Suprapubic skin (tissue), 4 donors: ENCODE results near the gene EIF4E3. TPM values are rescaled to one million over a fixed set of nuclear protein-coding genes. Genes with fewer than 3 reads are reported as not detected.

ENCODE experiments used
- DNase-seq, 2 donors: peaks; one replicate each; pipeline ENCODE4 v3.0.0-alpha.2; 2019; ENCODE audit warnings: low spot score in 2 of 2
- H3K27ac ChIP-seq: fragments of 200-600 bp; sonication (generic); one replicate; pipeline ENCODE4 v1.5.1; 2019
- H3K27me3 ChIP-seq: fragments of 200-600 bp; sonication (generic); one replicate; pipeline ENCODE4 v1.5.1; 2019
- H3K36me3 ChIP-seq: fragments of 200-600 bp; sonication (generic); one replicate; pipeline ENCODE4 v1.5.1; 2019
- H3K4me1 ChIP-seq: fragments of 200-600 bp; sonication (generic); one replicate; pipeline ENCODE4 v1.5.1; 2019
- H3K4me3 ChIP-seq: fragments of 200-600 bp; sonication (generic); one replicate; pipeline ENCODE4 v1.5.1; 2019; ENCODE audit warnings: mild to moderate bottlenecking
- H3K9me3 ChIP-seq: fragments of 200-600 bp; sonication (generic); one replicate; pipeline ENCODE4 v1.5.1; 2019
- EP300 ChIP-seq: sonication (generic); formaldehyde crosslinking; IDR thresholded peaks from one replicate; pipeline ENCODE4 v1.6.1; 2017; ENCODE audit warnings: antibody characterized with exemption
- POLR2A ChIP-seq, 2 donors: fragments of 450-650 bp; IDR thresholded peaks; one replicate each; pipeline ENCODE4 v1.6.1; 2017; ENCODE audit warnings: antibody characterized with exemption in 2 of 2, mild to moderate bottlenecking in 2 of 2, moderate library complexity in 2 of 2
- POLR2AphosphoS5 ChIP-seq, 3 donors: sonication (generic); formaldehyde crosslinking; IDR thresholded peaks; one replicate each; pipeline ENCODE4 v1.6.1; 2017; ENCODE audit warnings: antibody characterized with exemption in 3 of 3
- WGBS: methylation state at CpG from one replicate; pipeline ENCODE4 v1.1.5; 2018; 5-methylcytosine and 5-hydroxymethylcytosine counted together
- total RNA-seq, 4 donors: library from RNA; depleted of rRNA; stranded (reverse); fragments of >200 nt; gene quantifications; one replicate each; pipeline ENCODE4 v1.1.0, GENCODE V29; 2016
- TF ChIP-seq, protein P1 (sequence below), 2 donors: fragments of 200-600 bp in 1 of 2; fragments of 450-650 bp in 1 of 2; sonication (generic) in 1 of 2; IDR thresholded peaks; one replicate each; pipeline ENCODE4 v1.5.1; 2016 to 2019; ENCODE audit warnings: antibody characterized with exemption in 2 of 2, mild to moderate bottlenecking in 1 of 2, moderate library complexity in 1 of 2

The EIF4E3 gene
- total RNA-seq, 4 donors from 2014 or later = 12.7 to 23.5 (median 16.0) TPM

DNA sequence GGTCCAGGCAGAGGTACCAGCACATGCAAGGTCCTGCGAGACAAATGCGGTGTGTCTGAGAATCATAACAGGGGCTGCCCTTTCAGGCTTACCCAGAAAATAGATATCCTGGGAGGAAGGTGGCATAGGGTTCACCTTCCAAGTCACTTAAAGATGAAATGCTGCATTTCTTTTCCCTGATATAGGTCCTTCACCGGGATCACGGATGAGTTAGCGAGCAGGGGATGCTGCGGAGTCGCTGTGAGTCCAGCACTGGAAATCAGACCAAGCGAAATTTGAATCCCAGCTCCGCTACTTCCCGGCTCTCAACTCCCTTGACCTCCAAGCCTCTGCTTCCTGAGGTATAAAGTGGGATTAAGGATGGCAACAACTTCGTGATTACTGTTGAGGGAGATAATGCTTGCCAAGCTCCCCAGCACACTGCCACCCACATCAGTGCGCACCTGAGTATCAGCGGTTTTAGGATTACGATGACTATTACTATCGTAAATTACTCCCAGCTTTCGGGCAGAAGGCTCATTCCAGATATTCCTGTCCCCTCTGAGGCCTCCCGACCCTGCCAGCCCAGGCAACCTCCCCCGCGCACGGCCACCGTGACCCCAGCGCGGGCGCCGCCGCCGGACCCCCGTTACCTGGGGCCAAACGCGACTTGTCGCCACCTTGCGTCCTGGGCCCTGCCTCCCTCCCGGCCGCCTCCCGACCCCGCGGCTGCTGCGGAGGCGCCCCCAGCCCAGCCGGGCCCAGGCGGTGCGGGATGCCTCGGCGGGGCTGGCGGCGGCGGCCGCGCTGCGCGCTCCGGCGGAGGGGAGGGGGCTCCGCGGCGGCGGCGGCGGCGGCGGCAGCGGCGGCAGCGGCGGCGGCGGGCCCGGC is 27.9 kb upstream of the EIF4E3 start:
- H3K27me3 ChIP-seq = peaks cover 32% of the 10 kb centered on the region
- TF ChIP-seq, protein P1, sequence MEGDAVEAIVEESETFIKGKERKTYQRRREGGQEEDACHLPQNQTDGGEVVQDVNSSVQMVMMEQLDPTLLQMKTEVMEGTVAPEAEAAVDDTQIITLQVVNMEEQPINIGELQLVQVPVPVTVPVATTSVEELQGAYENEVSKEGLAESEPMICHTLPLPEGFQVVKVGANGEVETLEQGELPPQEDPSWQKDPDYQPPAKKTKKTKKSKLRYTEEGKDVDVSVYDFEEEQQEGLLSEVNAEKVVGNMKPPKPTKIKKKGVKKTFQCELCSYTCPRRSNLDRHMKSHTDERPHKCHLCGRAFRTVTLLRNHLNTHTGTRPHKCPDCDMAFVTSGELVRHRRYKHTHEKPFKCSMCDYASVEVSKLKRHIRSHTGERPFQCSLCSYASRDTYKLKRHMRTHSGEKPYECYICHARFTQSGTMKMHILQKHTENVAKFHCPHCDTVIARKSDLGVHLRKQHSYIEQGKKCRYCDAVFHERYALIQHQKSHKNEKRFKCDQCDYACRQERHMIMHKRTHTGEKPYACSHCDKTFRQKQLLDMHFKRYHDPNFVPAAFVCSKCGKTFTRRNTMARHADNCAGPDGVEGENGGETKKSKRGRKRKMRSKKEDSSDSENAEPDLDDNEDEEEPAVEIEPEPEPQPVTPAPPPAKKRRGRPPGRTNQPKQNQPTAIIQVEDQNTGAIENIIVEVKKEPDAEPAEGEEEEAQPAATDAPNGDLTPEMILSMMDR (IDR thresholded peaks at IDR 0.05) = no peak
- TF ChIP-seq POLR2AphosphoS5 (IDR thresholded peaks at IDR 0.05) = no peak
- no peak for TF ChIP-seq EP300
- H3K4me3 ChIP-seq = peak overlapping the region; percentile 59
- no peak overlapping the region for H3K27ac ChIP-seq
- DNase-seq = no peak
- WGBS = 33% methylated on average over 32 of the region's 68 CpGs
- H3K36me3 ChIP-seq = no peaks in the 10 kb centered on the region
- peaks cover 12% of the 10 kb centered on the region for H3K4me1 ChIP-seq
- H3K9me3 ChIP-seq = no peaks in the 10 kb centered on the region

DNA sequence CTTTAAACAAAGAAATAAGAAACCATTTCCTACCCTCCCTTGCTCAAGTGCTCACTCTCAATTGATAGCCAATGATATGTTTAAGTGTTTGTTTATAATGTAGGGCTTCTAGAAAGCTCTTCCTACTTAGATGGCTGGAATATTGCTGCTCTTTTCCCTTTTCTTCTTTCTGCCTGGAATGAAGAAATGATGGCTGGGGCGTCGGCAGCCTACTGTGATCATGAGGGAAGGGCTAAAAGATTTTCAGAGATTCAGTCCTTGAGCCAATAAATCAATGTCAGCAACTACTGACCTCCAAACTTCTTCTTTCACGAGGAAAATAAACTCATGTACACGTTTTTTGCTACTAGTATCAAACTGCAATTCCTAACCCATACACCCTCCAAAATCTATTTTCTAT is 26.4 kb upstream of the EIF4E3 start:
- Histone ChIP-seq H3K4me1 (peaks cover 12% of the 10 kb centered on the region), H3K4me3 (no peak overlapping the region), H3K27ac (no peak overlapping the region), H3K36me3 (no peaks in the 10 kb centered on the region), H3K9me3 (no peaks in the 10 kb centered on the region), H3K27me3 (peaks cover 27% of the 10 kb centered on the region)
- TF ChIP-seq EP300 (no peak), POLR2A (IDR thresholded peaks at IDR 0.05) (no peak), POLR2AphosphoS5 (IDR thresholded peaks at IDR 0.05) (no peak)
- TF ChIP-seq, protein P1 (IDR thresholded peaks at IDR 0.05) = no peak
- DNase-seq = no peak
- 90% methylated on average over 4 of the region's 4 CpGs for WGBS

DNA sequence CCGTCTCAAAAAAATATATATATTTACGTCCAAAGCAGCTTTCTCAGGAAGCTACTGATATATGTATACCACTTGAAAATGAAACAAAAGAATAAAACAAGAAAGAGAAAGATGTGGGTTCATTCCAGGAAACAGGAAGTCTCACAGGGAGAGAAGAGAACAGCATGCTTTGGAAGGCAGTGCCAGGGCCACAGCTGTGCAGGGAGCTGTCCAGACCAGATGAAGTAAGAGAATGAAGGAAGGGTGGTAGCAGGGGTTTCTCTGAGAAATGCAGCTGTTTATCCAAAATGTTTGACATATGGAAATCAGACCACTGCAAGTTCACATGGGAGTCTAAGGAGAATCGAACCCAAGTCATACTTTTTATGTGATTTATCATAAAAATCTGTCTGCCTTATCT is 19.5 kb upstream of the EIF4E3 start:
- TF ChIP-seq EP300 = no peak
- no peak for TF ChIP-seq POLR2AphosphoS5 (IDR thresholded peaks at IDR 0.05)
- TF ChIP-seq POLR2A (IDR thresholded peaks at IDR 0.05) = no peak
- no peak overlapping the region for H3K27ac ChIP-seq
- no peaks in the 10 kb centered on the region for H3K4me1 ChIP-seq
- no peaks in the 10 kb centered on the region for H3K36me3 ChIP-seq
- H3K27me3 ChIP-seq = no peaks in the 10 kb centered on the region
- H3K4me3 ChIP-seq = no peak overlapping the region
- DNase-seq = no peak
- H3K9me3 ChIP-seq = peaks cover 19% of the 10 kb centered on the region
- WGBS = 82% methylated on average over 3 of the region's 3 CpGs

DNA sequence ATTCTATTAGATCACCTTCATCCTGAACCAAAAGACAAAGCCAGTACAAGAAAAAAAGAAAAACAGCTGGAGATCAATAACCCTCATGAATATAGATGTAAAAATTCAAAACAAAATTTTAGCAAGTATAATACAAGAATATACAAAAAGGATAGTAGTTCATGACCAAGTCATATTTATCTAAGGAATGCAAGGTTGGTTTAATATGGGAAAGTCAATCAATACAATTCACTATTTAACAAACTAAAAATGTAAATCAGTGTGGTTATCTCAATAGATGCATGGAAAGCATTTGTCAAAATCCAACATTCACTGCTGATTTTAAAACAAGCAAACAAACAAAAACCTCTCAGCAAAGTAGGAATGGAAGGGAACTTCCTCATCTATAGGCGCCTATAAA is 17.4 kb upstream of the EIF4E3 start:
- Histone ChIP-seq H3K27ac (no peak overlapping the region), H3K9me3 (peaks cover 19% of the 10 kb centered on the region), H3K27me3 (no peaks in the 10 kb centered on the region), H3K36me3 (no peaks in the 10 kb centered on the region), H3K4me1 (no peaks in the 10 kb centered on the region), H3K4me3 (no peak overlapping the region)
- WGBS = 97% methylated on average over 1 of the region's 1 CpG
- no peak for DNase-seq
- TF ChIP-seq EP300 (no peak), POLR2A (IDR thresholded peaks at IDR 0.05) (no peak), POLR2AphosphoS5 (IDR thresholded peaks at IDR 0.05) (no peak)
- TF ChIP-seq, protein P1 (IDR thresholded peaks at IDR 0.05) = no peak

DNA sequence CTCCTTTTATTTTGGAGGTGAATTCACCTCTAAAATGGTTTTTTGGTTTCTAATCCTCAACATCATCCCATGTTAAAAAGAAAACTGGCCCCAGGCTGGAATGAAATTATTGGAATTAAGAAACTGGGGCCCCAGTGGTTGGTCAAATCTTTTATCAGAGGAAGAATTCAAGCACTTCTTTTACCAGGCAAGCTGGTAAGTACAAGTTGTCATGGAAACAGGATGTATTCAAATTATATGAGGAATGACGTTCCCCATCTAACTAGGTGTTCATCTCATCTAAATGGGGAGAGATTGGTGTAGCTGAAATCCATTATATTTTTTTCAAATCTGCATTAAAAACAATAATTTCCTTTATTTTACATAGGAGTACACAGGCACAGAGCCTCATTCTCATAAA is 9.7 kb upstream of the EIF4E3 start:
- Histone ChIP-seq H3K27ac (no peak overlapping the region), H3K36me3 (no peaks in the 10 kb centered on the region), H3K9me3 (no peaks in the 10 kb centered on the region), H3K27me3 (no peaks in the 10 kb centered on the region), H3K4me3 (no peak overlapping the region), H3K4me1 (no peaks in the 10 kb centered on the region)
- no peak for DNase-seq
- WGBS = 80% methylated on average over 1 of the region's 1 CpG
- no peak for TF ChIP-seq POLR2A (IDR thresholded peaks at IDR 0.05)
- no peak for TF ChIP-seq EP300
- TF ChIP-seq, protein P1 (IDR thresholded peaks at IDR 0.05) = no peak
- no peak for TF ChIP-seq POLR2AphosphoS5 (IDR thresholded peaks at IDR 0.05)
